Measurements from ENCODE around the gene FAM149A.

FAM149A gene

DNA sequence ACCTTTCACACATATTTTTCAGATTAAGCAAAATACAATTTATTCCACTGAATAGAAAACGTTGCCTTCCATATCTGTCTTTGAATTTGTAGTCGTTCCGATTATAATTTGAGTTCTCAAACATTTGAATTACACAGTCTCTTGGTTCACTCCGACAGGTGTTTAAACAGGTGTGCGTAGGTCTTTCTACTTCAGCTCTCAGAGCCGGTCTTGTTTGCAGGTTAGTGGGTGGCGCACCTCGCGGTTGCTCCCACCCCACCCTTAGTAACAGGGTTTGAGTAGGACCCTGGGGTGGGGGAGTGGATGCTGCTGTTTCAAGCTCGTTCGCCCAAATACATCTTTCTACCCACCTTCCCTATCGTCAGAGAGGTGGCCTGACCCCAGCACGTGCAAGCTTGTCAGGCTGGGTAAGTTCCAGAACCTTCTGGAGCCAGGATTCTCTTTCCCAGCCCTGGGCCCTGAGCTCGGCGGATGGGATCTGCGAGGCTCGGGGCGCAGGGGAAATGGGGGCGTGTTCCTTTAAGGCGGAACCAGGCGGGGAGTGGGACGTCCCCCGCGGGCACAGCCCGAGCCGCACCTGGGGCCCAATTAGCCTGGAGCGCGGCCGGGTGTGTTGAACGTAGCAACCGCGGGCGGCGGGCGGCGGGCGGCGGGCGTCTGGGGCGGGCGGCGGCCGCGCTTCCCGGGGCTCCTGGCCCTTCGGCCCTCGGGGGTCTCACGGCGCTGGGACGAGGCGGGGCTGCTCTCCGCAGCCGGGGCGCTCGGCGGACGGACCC is at the start of gene FAM149A:
TSS of gene FAM149A (plus strand) at position 591 of the 776 bp plus-strand sequence.
- no peak for FAIRE-seq

DNA sequence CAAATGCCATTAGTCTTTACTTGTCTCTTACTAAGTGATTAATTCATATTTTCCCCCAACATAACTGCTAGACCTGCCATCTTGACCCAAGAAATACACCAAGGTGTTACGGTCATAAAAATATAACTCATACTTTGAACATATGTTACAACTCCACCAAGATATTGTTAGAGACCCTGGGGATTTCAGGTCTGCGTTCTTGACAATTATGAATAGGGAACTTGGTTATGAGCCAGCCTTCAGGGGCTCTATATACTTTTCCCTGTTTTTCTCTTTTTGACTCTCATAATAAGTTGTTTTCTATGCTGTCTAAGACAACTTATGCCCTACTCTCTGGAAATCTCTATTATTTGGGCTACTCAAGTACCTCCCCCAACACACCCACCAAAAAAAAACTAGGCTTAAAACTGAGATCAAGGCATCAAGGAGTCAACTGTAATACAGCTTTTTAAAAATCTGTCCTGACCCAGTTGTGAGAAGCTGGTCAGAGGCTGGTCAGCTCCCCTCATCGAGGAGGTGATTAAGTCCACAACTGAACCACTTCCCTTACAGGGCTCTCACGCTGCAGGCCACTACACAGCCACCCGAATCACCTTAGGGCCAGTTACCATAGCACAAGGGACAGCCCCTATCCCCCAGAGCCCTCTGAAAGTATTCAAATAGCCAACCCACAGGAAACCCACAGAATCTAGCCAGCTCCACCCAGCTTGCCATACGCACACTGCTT is 46.1 kb upstream of the FAM149A start:
- no peak for FAIRE-seq

DNA sequence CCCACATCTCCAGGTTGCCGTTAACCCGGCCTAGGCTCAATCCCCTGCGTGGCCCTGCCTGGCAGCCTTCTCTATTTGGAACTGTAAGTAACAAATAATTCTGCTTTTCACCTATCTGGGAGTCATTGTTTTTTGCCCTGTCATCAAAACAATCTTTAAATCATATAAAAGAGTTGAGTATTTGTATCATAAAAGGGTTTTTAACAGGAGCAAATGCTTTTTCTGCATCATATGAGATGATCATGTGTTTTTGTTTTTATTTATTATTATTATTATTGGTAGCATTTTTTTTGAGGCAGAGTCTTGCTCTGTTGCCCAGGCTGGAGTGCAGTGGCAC is 45.6 kb upstream of the FAM149A start:
- no peak for FAIRE-seq

DNA sequence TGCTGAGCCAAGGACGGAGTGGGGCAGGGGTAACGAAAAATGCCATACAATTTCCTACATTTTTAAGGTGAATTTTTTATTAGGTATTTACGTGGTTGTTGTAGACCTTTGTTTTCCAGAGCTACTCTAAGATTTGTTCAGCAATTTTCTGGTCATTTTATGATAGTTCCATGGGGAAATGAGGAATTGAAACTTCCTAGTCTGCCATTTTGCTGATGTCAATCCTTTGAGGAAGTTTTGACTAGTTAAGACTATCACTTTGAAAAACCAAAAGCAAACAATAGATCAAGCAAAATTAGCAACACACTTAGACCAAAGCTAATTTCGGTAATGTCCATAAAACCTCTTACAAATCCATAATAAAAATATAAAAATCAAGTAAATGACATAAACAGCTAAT is 42.6 kb upstream of the FAM149A start:
- FAIRE-seq: no peak

DNA sequence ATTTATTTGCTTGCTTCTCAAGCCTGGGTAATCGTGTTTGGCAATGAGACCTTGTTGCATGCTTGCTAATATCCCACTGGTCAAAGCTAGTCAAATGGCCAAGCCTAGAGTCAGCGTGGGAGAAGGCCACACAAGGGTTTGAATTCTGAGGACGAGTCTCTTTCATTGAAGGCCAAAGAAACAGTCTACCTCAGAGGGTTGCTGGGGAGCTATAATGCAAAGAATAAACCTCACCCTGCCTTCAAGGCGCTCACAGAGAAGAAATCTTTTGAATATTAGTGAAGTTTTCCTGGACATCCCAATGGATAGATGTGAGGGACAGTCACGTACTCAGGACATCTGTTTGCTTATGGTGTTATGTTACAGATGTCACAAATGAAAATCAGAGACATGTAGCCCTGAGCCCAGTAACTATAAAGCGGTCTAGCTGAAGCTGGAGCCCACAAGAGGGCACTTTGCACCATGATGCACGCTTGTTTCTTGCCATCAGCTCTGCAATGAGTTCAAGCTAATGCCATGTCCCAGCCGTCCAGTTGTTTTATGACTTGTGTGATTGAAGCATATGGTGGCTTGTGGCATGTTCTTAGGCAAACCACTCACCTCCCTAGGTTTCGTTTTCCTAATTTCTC is 36.6 kb upstream of the FAM149A start:
- FAIRE-seq: no peak

DNA sequence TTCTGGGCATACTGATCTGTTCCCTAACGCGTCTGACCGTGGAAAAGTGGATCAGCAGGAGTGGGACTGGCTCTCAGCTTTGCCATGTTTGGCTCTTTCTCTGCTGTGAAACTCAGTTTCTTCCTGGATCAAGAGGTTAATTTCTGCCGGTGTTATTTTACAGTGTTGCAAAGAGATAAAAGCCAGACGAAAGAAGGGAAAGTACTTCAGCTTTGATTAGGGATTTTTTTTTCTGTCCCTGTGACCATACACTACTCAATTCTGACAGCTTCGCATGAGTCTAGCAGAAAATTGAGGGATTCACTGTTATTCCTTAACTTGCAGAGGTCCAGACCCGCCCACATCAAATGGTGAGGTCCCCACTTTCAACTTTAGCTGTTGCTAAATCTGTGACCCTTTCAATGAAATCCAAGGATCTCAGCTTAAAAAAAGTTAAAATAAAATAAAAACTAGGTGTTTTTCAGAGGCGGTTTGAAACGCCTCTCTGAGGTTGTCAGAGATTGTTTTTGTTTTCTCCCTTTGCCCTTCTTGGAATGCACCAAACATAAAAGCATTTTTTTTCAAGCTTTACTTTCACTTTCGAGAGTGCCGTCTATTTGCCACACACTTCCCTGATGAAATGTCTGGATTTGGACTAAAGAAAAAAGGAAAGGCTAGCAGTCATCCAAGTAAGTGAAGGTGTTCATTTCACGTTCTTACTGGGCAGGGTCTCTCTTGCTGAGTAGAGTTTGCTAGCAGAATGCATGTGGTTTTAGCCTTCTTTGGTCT is 35.7 kb upstream of the FAM149A start, which contains the start of gene TLR3:
TSS of gene TLR3 (plus strand) at position 576 of the 768 bp plus-strand sequence. CDS start 7,464 bp downstream, outside the sequence.
- FAIRE-seq: no peak

DNA sequence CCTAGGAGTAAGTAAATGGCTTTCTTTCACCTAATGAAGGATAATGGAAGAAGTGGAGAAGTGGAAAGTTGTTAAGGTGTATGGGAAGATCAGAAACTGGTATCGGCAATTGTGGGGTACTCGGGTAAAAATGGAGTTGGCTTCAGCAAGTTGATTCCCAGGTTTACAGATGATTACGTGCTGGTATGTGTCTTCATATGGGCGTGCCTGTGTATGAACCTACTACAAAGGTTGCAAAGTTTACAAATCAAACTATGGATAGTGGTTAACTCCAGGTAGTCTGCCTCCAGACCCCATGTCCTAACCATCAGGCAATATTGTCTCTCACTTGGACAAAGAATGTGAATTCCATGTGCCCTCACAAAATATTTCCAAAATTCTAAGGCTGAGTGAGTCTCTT is 34.8 kb upstream of the FAM149A start:
- FAIRE-seq: no peak

GRCh38 chr4:186072516-186072915 is 32.0 kb upstream of the FAM149A start:
- no peak for FAIRE-seq

DNA sequence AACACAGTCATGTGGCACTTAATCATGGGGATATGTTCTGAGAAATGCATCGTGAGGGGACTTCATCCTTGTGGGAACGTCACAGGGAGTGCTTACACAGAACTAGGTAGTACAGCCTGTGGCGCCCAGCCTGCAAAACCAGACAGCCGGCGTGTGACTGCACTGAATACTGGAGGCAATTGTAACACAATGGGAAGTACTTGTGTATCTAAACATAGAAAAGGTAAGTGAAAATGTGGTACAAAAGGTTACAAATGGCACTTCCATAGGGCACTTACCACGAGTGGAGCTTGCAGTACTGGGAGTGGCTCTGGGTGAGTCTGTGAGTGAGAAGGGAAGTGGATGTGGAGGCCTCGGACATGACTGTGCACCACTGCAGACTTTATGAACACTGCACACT is 30.3 kb upstream of the FAM149A start:
- FAIRE-seq: no peak

GRCh38 chr4:186078981-186079638 is 25.4 kb upstream of the FAM149A start:
- no peak for FAIRE-seq

- no peak for FAIRE-seq
These were observed 24.8 kb upstream of the FAM149A start for GRCh38 chr4:186079694-186080093.

- FAIRE-seq: no peak
These were observed 23.2 kb upstream of the FAM149A start for GRCh38 chr4:186081202-186081807.

DNA sequence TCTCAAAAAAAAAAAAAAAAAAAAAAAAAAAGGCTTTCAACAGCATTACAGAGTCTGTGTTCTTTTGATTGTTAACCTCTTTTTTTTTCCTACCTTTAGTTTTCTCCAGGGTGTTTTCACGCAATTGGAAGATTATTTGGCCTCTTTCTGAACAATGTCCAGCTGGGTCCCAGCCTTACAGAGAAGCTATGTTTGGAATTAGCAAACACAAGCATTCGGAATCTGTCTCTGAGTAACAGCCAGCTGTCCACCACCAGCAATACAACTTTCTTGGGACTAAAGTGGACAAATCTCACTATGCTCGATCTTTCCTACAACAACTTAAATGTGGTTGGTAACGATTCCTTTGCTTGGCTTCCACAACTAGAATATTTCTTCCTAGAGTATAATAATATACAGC is 22.3 kb upstream of the FAM149A start:
- no peak for FAIRE-seq

GRCh38 chr4:186088523-186088922 is 16.0 kb upstream of the FAM149A start:
- no peak for FAIRE-seq

DNA sequence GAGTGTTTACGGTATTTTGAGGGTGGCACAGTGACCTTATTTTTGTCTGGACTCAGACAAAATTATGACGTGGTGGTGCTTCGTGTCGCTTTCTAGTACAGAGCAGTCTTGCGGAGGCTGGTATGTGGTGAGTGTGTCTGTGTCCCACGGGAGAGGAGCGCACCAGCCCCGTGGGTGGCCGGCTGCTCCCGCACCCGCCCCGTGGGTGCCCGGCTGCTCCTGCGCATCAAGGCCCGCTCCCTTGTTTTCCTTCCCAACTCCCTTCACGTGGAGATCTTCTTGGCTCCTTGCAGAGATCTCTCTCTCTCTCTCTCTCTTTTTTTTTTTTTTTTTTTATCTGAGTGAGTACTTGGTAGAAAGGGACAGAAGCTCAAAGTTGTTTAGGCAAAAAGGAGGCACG is 12.2 kb upstream of the FAM149A start:
- FAIRE-seq: no peak

DNA sequence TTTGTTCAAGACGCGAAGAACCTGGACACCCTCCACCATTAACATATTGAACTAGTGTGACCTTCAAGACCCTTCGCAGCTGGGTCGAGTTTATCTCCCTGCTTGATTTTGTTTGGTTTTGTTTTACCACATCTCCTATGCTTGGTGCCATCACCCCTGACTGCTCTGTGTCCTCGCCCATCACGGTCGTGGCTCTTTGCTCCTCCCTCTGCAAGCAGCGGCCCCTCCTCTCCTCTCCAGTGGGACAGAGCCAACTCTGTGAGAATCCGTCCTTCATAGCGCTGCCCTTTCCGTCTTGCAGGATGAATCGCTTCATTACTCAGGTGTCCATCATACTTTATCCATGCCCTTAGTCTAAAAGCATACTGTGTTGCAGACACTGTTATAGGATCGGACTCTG is 9.1 kb upstream of the FAM149A start:
- no peak for FAIRE-seq

DNA sequence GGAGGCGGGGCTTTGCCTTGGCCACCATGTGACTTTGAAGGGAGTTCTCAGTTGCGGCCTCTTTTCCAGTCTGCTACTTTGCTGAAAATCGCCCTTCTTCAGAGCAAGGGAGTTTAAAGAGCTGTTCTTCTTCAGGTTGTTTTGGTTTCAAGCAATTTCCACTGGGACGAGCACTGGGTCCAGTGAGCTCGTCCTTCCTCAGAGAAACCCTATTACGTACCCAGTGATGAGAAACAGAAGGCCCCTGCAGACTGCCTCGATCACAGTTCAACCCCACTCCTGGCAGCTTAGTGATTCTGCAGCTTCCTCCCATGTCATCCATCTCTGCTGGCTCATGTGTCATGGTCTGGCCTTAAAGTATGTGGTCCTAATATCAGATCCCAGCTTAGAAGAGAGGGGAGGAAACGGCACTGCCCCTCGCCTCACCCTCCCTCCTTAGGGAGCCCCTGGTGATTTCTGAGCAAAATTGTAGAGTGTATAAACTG is 7.8 kb upstream of the FAM149A start:
- FAIRE-seq: no peak

DNA sequence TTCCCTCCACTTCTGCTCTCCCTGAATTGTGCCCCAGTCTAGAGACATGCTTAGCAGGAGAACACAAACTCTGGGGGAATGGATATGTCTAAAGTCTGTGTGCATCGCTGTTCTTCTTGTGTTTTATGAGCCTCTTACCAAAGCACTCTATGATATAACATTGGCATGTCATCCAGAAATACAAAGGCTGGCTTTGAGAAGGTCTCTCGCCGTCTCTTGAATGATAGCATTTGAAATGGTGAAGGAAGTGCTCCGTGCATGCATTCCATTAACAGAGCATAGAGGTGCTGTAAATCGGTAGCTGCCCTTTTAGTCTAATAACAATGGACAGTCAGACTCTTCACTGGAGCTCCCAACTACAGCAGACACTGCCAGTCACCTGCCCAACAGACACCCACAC is 7.1 kb upstream of the FAM149A start:
- no peak for FAIRE-seq

GRCh38 chr4:186102931-186103330 is 1.6 kb upstream of the FAM149A start:
- FAIRE-seq: no peak

- FAIRE-seq: no peak
These were observed 564 bp downstream of the FAM149A start for GRCh38 chr4:186104890-186105646.
